HEK293 (cell line): ENCODE results near the gene GGNBP2.

ENCODE experiments used
- FEZF1 ChIP-seq: fragments of 450-650 bp; formaldehyde crosslinking; IDR thresholded peaks from 2 replicates; pipeline ENCODE4 v1.5.1; 2016; ENCODE audit warnings: missing biosample characterization, missing genetic modification characterization
- HOXC10 ChIP-seq: sonication (generic); formaldehyde crosslinking; IDR thresholded peaks from 2 replicates; pipeline ENCODE4 v1.8.1; 2023; ENCODE audit warnings: mild to moderate bottlenecking, missing genetic modification reagents
- IKZF3 ChIP-seq: fragments of 450-650 bp; IDR thresholded peaks from 2 replicates; pipeline ENCODE4 v1.5.0; 2018; ENCODE audit warnings: missing biosample characterization, mild to moderate bottlenecking, missing genetic modification characterization, moderate library complexity
- PATZ1 ChIP-seq: fragments of 450-650 bp; formaldehyde crosslinking; IDR thresholded peaks from 2 replicates; pipeline ENCODE4 v1.5.1; 2016; ENCODE audit warnings: missing biosample characterization, missing genetic modification characterization
- REST ChIP-seq: fragments of 450-650 bp; formaldehyde crosslinking; IDR thresholded peaks from 2 replicates; pipeline ENCODE4 v1.5.1; 2016; ENCODE audit warnings: missing biosample characterization, missing genetic modification characterization
- WT1 ChIP-seq: fragments of 450-650 bp; formaldehyde crosslinking; IDR thresholded peaks from 2 replicates; pipeline ENCODE4 v1.5.1; 2016; ENCODE audit warnings: missing biosample characterization, missing genetic modification characterization
- ZBTB10 ChIP-seq: fragments of 450-650 bp; formaldehyde crosslinking; IDR thresholded peaks from 2 replicates; pipeline ENCODE4 v1.5.1; 2016; ENCODE audit warnings: missing biosample characterization, missing genetic modification characterization
- ZBTB17 ChIP-seq: fragments of 450-650 bp; formaldehyde crosslinking; IDR thresholded peaks from 2 replicates; pipeline ENCODE4 v1.5.1; 2016; ENCODE audit warnings: missing biosample characterization, missing genetic modification characterization
- ZFP69B ChIP-seq: fragments of 450-650 bp; formaldehyde crosslinking; IDR thresholded peaks from 2 replicates; pipeline ENCODE4 v1.5.1; 2016; ENCODE audit warnings: missing biosample characterization, missing genetic modification characterization
- ZNF157 ChIP-seq: fragments of 450-650 bp; formaldehyde crosslinking; IDR thresholded peaks from 2 replicates; pipeline ENCODE4 v1.5.1; 2016; ENCODE audit warnings: missing biosample characterization, missing genetic modification characterization
- ZNF174 ChIP-seq: fragments of 450-650 bp; formaldehyde crosslinking; IDR thresholded peaks from 2 replicates; pipeline ENCODE4 v1.5.0; 2017; ENCODE audit warnings: missing biosample characterization, mild to moderate bottlenecking, missing genetic modification characterization
- ZNF211 ChIP-seq: fragments of 450-650 bp; formaldehyde crosslinking; IDR thresholded peaks from 2 replicates; pipeline ENCODE4 v1.5.1; 2016; ENCODE audit warnings: low read depth, missing biosample characterization, missing genetic modification characterization
- ZNF214 ChIP-seq: fragments of 450-650 bp; formaldehyde crosslinking; IDR thresholded peaks from 2 replicates; pipeline ENCODE4 v1.5.1; 2017; ENCODE audit warnings: missing biosample characterization, mild to moderate bottlenecking, missing genetic modification characterization, borderline replicate concordance
- ZNF280C ChIP-seq: fragments of 450-650 bp; formaldehyde crosslinking; IDR thresholded peaks from 2 replicates; pipeline ENCODE4 v1.5.1; 2016; ENCODE audit warnings: missing biosample characterization, missing genetic modification characterization
- ZNF398 ChIP-seq: fragments of 450-650 bp; formaldehyde crosslinking; IDR thresholded peaks from 2 replicates; pipeline ENCODE4 v1.5.1; 2017; ENCODE audit warnings: missing biosample characterization, missing genetic modification characterization
- ZNF600 ChIP-seq: fragments of 450-650 bp; formaldehyde crosslinking; IDR thresholded peaks from 2 replicates; pipeline ENCODE4 v1.5.1; 2016; ENCODE audit warnings: missing biosample characterization, missing genetic modification characterization
- ZNF626 ChIP-seq: fragments of 450-650 bp; sonication (Bioruptor Pico); formaldehyde crosslinking; IDR thresholded peaks from 2 replicates; pipeline ENCODE4 v1.5.1; 2018; ENCODE audit warnings: missing biosample characterization, missing genetic modification characterization, inconsistent platforms
- ZNF768 ChIP-seq: fragments of 450-650 bp; formaldehyde crosslinking; IDR thresholded peaks from 2 replicates; pipeline ENCODE4 v1.5.1; 2018; ENCODE audit warnings: missing biosample characterization, mild to moderate bottlenecking, missing genetic modification characterization
- ZSCAN16 ChIP-seq: fragments of 450-650 bp; formaldehyde crosslinking; IDR thresholded peaks from 2 replicates; pipeline ENCODE4 v1.5.1; 2016; ENCODE audit warnings: missing biosample characterization, missing genetic modification characterization

GGNBP2 gene

GRCh38 chr17:36601303-36602029, 56.7 kb downstream of the GGNBP2 start, which contains the start of gene MRM1 (continued):
- TF ChIP-seq ZNF398 (tag by site-specific recombination) (peak; percentile 14; the same call in 1 of the 2 replicates), ZBTB10 (tag by site-specific recombination) (peak; percentile 47; the same call in 1 of the 2 replicates), ZNF214 (tag by site-specific recombination) (no peak), PATZ1 (tag by site-specific recombination) (peak; percentile 91; the same call in 1 of the 2 replicates), ZBTB17 (tag by site-specific recombination) (peak; percentile 96), ZSCAN16 (no peak), ZNF157 (tag by site-specific recombination) (no peak), IKZF3 (tag by site-specific recombination) (0 out of 2 replicates have a peak, but pooled peaks have one; percentile 19), ZNF280C (tag by site-specific recombination) (no peak), WT1 (no peak), FEZF1 (tag by site-specific recombination) (no peak), HOXC10 (CRISPR knock-in tag) (peak; percentile 67; the same call in 1 of the 2 replicates), ZNF211 (tag by site-specific recombination) (no peak), ZNF626 (tag by site-specific recombination) (no peak), ZNF174 (no peak), ZNF768 (tag by site-specific recombination) (no peak), ZNF600 (peak; percentile 57), REST (0 out of 2 replicates have a peak, but pooled peaks have one; percentile 23), ZFP69B (tag by site-specific recombination) (peak; percentile 88)
